GM19468 (cell line): ENCODE data around the gene JMJD1C.

ENCODE experiments used
- ATAC-seq: cut with Tn5 transposase; IDR thresholded peaks from one replicate; pipeline ENCODE4 v1.9.1; 2021; ENCODE audit warnings: mild to moderate bottlenecking, moderate library complexity, moderate number of reproducible peaks; ENCODE audit not compliant: unreplicated experiment; ENCODE audit errors: extremely low read depth

Gene JMJD1C

GRCh38 chr10:63266391-63267316, 199.1 kb downstream of the JMJD1C start:
- ATAC-seq = no peak

- ATAC-seq = no peak
Measured at GRCh38 chr10:63265683-63266235, 200.0 kb downstream of the JMJD1C start.

GRCh38 chr10:63265222-63265617, 200.6 kb downstream of the JMJD1C start:
- no peak for ATAC-seq

GRCh38 chr10:63264617-63265221, 201.1 kb downstream of the JMJD1C start:
- ATAC-seq = no peak

- no peak for ATAC-seq
Measured at GRCh38 chr10:63262430-63263073, 203.2 kb downstream of the JMJD1C start.

GRCh38 chr10:63261496-63261895, 204.3 kb downstream of the JMJD1C start:
- ATAC-seq = no peak

GRCh38 chr10:63260860-63261251, 204.9 kb downstream of the JMJD1C start:
- no peak for ATAC-seq

GRCh38 chr10:63260103-63260859, 205.5 kb downstream of the JMJD1C start:
- no peak for ATAC-seq

GRCh38 chr10:63258920-63259678, 206.7 kb downstream of the JMJD1C start:
- ATAC-seq = no peak

- ATAC-seq = no peak
Measured at GRCh38 chr10:63257778-63258177, 208.0 kb downstream of the JMJD1C start.

GRCh38 chr10:63256009-63256773, 209.6 kb downstream of the JMJD1C start:
- ATAC-seq = no peak

- no peak for ATAC-seq
Measured at GRCh38 chr10:63255316-63255715, 210.5 kb downstream of the JMJD1C start.

GRCh38 chr10:63253040-63253439, 212.7 kb downstream of the JMJD1C start:
- no peak for ATAC-seq

- ATAC-seq = no peak
Measured at GRCh38 chr10:63252095-63252762, 213.5 kb downstream of the JMJD1C start.

- ATAC-seq = no peak
Measured at GRCh38 chr10:63250032-63250431, 215.7 kb downstream of the JMJD1C start.

GRCh38 chr10:63247771-63248170, 218.0 kb downstream of the JMJD1C start:
- ATAC-seq = no peak

- no peak for ATAC-seq
Measured at GRCh38 chr10:63246356-63246755, 219.4 kb downstream of the JMJD1C start.

- no peak for ATAC-seq
Measured at GRCh38 chr10:63241841-63242281, 223.9 kb downstream of the JMJD1C start.
